Fibroblast of skin of right biceps (primary cell): Measurements from ENCODE around the gene FRMPD1.
"Not testable (repeated sequence)": the region's sequence is repeated elsewhere in the genome, so short reads cannot be mapped to it uniquely, and the experiment has no call there.

Experiments
- DNase-seq: peaks from one replicate; pipeline ENCODE4 v3.0.0-alpha.2; 2013

Gene FRMPD1, protein sequence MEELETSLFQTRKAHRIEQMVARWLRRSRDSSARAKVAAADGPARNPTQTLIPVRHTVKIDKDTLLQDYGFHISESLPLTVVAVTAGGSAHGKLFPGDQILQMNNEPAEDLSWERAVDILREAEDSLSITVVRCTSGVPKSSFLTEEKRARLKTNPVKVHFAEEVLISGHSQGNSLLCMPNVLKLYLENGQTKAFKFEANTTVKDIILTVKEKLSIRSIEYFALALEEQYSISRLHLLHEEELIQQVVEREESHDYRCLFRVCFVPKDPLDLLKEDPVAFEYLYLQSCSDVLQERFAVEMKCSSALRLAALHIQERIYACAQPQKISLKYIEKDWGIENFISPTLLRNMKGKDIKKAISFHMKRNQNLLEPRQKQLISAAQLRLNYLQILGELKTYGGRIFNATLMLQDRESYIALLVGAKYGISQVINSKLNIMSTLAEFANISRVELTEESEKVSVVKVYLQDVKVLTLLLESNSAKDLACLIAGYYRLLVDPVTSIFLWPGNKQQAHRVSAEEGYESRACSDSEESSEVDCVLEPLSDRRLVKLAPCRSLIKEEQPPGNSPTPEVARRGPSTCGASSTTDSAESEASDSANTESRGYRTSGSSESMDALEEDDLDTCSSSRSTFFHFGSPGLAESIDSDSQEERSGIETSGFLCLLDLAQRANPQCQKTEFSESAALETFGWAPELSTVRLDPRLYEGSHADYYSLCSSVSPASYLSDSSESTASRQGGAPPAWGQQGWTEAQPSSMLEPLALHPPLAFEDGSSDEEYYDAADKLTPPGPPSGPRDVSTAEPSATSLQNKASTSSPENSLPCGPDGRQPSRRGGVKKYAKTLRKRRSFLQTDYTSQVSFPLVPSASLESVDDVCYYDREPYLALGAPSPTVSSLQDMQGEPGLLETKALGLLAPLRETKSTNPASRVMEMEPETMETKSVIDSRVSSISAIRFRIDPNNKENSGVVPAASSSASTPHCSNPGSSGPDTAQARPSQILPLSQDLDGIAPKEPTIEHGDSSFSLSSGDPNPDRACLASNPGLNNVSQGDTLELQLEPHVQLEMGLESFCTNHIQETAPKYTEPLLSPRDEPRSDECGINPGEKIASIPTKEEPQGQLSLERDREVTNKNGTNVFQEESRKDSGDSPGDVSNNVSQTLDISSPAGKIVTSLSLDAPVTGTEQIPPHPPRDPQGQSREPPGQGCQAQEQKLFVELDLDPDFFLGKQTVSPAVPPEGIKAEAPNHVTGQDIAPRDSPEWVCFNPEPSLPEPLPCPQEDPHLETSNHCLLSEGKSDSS (N-terminal part only)

DNA sequence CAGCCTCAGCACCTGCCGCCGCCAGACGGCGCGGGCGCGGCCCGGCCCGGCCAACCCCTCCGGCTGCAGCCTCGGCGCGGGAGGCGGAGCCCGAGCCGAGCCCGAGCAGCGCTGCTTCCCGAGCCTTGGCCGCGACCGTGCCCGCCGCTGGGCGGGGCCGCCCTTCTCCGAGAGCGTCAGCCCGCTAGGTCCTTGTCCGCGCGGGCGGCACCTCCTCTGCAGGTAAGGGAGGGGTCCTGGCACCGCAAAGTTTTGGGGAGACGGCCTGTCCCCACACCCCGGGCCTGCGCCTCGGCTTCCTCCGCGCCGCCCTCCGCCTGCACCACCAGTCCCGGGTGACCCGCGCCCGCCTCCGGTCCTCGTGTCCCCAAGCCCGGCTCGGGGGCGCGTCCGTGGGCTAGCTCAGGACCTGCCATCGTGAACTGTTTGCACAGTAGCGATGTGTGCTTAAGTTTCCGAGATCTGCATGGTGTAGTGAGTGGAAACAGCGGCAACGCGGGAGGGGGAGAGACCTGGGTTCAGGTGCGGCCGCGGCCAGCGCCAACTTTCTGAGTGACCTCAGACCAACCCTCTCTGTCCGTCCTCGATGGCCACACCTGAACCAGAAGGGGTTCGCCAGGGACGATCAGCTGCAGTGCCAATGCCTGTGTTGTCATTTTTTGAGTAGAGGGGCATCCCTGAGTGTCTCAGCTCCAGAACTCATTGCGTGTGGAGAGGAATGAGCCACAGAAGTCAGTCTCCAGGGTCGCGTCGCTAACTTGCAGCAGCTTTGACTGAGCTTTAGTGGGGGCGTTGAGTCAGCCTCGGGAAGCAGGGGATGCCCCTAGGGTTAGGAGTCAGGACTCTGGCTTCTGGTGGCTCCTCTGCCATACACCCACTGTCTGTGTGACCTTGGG is at the start of gene FRMPD1:
Gene FRMPD1, plus strand, starts transcription at position 82 of the 896 bp plus-strand sequence. CDS start 41,688 bp downstream, outside the sequence.
- peak; percentile 33 for DNase-seq

DNA sequence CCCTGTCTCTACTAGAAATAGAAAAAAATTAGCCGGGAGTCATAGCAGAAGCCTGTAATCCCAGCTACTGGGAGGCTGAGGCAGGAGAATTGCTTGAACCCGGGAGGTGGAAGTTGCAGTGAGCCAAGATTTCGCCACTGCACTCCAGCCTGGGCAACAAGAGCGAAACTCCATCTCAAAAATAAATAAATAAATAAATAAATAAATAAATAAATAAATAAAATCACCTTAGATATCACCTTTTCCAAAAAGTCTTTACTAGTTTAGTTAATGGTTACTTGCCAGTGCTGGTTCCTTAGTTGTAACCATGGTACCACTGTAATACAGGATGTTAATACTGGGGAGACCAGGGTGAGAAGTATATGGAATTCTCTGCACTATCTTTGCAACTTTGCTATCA is 48.7 kb upstream of the FRMPD1 start:
- not testable (repeated sequence) for DNase-seq

DNA sequence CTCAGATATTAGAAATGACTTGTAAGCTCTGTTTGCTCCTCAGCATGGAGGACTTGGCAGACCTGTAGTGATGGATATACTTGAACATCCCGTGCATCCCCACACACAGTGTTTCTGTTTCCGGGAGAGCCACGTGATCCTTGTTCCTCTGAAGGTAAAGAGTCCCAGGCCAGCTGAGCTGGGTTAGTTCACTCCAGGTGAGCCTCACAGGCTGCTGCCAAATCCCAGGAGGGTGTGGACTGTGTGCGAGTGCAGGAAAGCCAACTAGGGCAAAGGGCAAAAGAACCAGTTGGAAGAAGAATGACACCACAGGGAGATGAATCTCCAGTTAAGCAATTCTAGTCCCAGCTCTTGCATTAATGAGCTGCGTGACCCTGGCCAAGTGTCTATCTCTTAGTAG is 47.9 kb upstream of the FRMPD1 start:
- DNase-seq: no peak

DNA sequence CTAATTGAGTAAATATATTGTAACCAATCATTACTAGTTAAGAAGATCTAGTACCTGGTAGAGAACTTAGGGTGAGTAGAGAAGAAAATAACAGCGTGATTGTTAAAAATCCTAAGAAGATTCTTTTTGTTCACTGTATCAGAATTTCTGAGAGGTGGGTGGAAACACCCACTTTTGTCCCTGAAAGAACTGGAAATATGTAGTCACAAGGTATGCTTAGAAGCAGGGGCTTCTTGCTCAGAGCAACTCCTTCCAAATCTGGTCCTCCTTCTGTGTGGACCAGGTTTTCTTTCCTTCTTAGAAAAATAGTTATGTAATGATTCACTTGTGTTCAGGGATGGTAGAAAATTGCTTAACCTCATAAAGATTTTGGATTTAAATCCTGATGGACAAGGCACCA is 46.5 kb upstream of the FRMPD1 start:
- no peak for DNase-seq

DNA sequence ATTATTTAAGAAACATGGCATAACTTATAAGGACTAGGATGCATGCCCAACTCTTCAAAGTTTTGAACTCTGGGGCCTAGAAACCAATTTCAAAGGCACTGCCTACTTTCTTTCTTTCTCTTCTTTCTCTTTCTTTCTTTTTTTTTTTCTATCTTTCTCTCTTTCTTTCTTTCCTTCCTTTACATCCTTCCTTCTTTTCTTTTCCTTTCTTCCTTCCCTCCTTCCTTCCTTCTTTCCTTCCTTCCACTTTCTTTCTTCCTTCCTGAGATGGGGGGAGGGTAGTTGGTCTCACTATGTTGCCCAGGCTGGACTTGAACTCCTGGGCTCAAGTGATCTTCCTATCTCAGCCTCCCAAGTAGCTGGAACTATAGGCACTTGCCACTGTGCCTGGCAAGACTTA is 42.5 kb upstream of the FRMPD1 start:
- DNase-seq: no peak

DNA sequence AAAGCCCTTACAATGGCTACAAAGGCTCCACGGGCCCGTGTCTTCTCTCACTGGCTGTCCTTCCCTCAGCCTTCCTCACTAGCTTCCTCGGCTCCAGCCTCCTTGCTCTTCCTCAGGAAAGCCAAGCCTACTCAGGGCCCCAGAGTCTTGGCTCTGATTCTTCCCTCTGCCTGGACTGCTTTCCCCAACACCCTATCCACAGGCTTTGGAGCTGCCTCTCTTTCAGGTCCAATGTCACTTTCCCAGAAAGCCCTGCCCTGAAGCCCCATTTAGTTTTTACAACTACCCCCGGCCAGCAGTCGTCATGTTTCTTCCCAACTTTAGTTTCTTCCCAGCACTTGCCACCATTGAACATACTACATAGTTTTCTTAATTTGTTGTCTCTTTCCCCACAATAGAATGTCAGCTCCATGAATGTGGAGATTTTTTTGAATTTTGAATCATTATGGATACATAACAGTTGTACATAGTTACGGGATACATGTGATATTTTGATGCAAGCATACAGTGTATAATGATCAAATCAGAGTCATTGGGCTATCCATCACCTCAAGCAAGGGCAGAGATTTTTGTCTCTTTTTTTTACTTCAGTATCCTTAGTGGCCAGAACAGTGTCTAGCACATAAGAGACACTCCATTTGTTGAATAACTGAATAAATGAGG is 40.9 kb upstream of the FRMPD1 start:
- DNase-seq: no peak

DNA sequence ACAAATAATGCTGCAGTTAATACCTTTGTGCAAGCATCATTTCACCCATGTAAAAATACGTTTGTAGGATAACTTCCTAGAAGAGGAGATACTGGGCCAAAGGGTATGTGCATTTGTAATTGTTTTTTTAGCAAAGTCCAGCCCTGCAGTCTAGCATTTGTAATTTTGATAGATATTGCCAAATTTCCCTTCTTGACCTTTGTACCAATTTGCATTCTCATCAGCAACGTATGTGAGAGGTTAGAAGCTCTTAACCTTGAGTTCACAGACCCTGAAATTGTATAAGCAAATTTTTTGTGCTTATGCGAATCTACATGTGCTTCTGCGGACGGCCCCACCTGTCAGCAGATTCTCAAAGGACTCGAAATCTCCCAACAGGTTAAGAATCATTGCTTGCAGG is 39.7 kb upstream of the FRMPD1 start:
- no peak for DNase-seq

DNA sequence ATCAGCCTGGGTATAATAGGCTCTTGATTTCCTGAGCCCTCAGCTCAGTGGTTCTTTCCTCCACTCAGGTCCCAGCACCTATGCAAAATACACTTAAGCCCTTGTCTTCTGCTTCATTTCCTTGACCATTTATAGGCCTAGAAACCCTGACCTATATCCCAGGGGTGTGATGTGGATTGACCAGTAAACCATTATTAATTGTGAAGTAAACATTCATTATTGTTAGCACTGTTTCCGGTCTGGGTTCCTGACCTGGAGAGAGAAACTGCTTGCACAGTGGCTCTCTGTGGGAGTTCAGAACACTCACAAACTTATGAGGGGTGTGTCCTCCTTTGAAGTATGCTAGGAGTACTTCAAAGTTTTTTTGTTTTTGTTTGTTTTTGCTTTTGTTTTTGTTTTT is 38.8 kb upstream of the FRMPD1 start:
- no peak for DNase-seq

DNA sequence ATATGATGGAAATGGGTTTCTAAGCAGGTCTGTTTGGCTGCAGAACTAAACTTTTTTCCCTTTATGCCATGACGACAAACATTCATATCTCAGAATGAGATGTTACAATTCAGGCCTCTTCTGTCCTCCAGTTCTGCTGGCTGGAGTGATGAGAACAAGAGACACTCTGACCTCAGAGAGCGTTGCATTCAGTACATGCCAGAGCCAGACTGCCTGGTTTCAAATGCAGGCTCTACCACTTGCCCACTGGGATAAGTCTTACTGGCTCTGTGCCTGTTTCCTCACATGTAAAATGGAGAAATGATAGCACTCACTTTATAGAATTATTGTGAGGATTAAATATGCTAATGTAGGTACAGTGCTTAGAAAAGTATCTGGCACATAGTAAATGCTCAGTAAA is 33.6 kb upstream of the FRMPD1 start:
- DNase-seq: no peak

DNA sequence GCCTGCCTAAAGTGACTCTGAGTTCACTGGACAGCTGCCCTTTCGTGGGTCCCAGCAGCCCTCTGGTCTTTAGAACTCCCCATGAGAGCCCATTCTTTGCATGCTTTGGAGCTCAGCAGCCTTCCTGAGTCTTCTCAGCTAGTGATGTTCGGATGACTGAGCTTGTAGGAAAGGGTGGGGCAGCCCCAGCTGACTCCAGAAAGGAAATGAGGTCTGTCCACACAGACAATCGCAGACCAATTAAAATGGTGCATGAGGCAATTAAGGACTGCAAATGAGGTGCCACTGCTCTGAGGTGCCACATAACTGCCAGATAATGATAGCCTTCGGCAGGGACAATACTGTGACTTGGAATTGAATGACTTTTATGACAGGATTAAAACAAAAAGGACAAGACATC is 32.9 kb upstream of the FRMPD1 start:
- DNase-seq: peak; percentile 54

DNA sequence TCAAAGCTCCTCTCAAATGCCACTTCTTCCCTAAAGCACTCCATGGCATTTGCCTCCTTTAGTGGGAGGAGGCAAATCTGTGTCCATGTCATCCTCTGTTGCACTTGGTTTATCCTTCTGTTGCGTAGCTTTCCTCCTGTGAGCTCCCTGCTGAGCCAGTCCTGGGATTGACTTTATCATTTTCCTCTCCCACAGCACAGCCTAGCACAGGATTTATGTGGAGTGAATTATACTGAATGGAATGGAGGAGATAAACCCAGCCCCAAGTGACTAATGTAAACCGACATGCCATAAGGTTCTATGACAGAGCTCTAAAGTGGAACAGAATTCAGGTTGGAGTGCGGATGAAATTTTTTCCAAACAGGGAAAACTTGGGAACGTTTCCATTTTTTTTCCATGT is 31.9 kb upstream of the FRMPD1 start:
- DNase-seq: peak; percentile 79

DNA sequence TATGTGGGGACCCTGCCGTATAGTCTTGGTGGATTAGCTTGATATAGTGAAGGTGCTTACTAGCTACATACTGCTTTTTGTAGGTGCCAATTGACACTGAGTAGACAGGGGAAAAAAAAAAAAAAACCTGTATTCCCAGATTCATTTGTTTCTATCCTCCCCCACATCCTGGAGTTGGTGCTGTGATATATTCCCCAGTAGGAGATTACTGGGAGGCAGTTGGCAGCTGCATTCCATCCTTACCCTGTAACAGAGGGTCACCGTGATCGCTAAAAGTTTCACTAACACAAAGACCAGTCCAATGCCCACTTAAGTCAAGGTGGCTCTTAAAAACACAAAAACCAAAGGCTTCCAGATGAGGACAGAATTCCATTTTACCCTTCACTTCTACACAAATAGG is 30.9 kb upstream of the FRMPD1 start:
- DNase-seq: no peak

DNA sequence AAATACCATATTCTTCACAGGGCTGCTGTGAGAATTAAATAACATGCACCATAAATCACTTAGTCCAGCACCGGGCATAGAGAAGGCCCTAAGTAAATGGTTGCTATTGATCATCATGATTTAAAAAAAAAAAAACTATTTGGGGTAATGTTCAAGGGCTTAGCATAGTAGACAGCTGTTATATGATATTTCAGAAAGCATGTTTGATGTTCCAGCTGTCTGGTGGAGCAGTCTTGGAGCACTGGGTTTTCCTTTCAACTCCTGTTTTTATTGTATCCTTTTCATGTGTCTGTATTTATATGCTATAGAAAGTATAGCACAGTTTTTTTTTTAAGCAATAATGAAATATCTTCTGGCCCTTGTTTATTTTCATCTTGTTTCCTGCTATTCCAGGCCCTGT is 30.4 kb upstream of the FRMPD1 start:
- no peak for DNase-seq

DNA sequence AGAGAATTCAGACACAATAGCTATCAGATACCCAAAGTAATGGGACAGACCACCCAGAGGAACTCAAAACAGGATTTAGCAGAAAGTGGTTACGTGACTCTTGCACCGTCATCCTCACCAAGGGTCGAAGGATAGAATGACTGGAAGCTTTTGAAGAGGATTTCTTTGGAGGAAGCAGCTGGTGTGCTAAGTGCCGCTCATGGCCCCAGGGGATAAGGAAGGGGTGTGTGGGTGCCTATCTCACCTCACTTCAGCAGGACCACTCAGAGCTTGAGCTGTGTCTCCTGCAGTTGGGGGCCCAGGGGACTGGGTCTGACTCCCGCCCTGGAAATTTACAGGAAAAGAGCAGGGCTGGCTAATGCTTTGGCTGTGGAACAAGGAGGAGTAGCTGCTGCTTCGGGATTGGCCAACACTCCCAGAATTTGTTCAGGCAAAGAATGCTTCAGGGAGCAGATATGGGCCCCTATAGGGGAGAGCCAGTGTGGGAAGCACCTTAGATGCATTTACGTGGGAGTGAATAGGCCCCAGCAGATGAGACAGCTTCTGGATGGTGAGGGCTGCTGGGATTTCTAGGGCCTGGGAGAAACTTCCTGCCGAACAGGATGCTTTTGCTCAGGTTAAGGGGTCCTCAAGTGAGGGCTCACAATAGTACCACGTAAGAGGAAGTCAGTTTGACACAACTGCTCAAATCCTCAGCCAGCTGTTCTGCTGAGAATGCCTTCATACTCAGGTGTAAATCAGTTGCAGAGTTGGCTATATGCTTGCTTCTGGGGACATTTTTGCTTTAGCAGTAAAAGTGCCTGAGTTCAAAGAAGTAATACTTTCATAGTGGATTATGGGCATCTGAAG is 29.3 kb upstream of the FRMPD1 start:
- DNase-seq: no peak

DNA sequence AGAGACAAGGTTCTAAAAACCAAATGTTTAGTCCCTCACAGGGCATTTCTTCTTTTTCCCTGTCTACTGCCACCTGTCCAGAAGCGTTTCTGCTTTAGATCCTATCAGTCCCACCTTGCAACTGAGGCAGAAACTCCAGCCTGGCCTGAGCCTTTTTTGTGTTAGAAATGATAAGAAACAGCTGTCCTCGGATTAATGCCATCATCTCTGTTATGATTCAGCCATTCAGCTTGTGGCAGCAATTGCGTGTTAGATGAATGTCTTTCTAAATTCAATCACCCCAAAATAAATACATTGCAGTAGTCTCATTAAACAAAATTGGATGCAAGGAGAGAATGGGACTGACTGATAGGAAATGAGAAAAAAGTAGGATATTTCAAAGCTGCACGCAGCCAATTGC is 28.3 kb upstream of the FRMPD1 start:
- DNase-seq: peak; percentile 49

DNA sequence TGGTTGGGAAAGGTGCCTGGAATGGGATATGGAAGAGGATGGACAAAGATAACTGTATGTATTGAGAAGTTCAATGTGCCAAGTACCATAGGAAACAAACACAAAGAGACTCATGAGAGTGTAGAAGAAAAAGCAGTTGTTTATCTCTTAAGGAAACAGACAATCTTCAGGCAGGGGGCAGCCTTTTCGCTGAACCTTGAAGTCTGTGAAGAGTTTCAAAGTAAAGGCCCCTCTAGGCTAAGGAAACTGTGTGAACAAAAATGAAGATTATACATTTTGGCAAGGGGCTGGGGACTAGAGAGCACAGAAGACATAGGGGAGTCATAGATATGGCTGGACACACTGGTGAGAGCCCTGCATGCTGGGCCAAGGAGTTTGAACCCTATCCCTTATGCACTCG is 27.5 kb upstream of the FRMPD1 start:
- DNase-seq: no peak

DNA sequence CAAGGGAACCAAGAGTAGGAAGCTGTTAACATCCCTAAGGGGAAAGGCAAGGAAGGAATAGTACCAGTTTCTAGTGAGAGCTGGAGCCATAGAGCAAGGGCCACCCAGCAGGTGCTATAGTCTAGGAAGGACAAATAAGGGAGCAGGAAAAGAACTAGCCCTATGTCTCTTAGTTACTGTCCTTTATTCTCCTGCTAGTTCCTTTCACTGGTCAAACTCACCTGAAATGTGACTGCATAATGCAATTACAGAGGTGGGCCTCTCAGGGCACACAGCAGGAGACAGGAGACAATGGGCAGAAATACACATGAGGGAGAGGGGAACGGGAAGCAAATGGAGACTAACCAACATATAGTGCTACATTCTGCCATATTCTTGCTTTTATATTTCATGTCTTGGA is 26.7 kb upstream of the FRMPD1 start:
- no peak for DNase-seq

DNA sequence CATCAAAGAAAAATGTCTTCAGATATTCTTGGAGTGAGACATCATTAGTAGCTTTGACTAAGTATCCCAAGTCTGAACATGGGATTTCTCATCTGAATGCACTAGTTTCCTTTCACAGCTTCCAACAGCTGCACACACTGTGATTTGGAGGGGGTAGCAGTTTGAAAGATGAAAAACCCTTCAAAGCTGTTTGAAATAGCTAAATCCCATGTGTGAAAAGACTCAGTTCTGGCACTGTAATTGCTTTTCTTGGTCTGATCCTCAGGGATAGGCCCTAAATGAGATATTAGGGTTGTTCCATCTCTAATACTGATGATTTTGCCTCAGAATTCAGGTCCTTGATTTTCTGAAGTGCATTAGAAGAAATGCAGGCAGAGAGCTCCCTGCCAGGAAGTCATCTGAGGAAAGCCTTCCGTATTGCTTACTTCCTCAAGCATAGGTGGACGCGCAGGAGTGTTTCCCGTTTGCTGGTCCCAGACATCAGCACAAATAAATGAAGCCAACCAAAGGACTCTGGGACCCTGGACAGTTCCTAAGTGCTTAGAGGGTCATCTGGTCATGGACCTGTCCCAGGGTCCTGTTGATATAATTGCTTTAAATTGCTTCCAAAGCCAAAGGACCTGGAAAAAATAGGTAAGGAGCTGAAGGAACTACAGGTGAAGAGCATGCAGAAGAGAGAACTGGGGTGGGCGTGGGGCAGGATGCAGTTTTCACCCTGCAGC is 25.6 kb upstream of the FRMPD1 start:
- DNase-seq: no peak

DNA sequence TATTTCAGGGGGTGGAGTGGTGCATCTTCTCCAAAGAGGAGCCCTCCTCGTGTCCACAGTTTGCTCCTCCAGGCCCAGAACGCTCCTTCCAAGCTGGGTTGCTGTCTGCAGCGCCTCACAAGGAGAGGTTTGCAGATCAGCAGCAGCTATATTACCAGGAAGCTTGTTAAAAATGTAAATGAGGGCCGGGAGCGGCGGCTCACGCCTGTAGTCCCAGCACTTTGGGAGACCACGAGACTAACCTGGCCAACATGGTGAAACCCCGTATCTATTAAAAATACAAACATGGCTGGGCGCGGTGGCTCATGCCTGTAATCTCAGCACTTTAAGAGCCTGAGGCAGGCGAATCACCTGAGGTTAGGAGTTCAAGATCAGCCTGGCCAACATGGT is 25.0 kb upstream of the FRMPD1 start:
- no peak for DNase-seq

DNA sequence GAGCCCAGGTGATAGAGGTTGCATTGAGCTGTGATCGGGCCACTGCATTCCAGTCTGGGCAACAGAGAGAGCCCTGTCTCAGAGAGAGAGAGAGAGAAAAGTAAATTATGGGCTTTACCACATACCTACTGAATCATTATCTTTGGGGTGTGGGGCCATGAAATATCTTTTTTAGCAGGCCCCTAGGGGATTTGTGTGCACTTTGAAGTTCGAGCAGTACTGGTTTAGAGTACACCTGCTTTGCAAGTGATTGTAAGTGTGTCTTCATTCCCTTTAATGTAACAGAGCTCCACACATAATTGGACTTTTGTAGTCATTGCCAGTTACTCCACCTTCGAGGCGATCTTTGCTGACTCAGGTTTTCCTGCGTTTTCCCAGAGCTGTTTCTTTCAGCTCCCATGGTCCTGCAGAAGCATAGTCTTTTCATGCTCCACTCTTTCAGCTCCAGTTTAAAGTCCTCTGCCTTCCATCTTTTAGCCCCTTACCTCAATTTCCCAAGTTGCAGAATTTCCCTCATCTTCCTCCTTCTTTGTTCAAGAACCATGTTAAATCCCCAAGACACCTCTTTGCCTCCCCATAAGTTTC is 24.0 kb upstream of the FRMPD1 start:
- DNase-seq: no peak
